Raji (cell line): ENCODE measurements around the gene EPHX1.

ENCODE experiments used
- POLR2A ChIP-seq: IDR thresholded peaks from 2 replicates; pipeline ENCODE4 v1.6.1; 2011; ENCODE audit warnings: low read depth, low read length, control low read depth; ENCODE audit not compliant: insufficient read depth

EPHX1 gene

DNA sequence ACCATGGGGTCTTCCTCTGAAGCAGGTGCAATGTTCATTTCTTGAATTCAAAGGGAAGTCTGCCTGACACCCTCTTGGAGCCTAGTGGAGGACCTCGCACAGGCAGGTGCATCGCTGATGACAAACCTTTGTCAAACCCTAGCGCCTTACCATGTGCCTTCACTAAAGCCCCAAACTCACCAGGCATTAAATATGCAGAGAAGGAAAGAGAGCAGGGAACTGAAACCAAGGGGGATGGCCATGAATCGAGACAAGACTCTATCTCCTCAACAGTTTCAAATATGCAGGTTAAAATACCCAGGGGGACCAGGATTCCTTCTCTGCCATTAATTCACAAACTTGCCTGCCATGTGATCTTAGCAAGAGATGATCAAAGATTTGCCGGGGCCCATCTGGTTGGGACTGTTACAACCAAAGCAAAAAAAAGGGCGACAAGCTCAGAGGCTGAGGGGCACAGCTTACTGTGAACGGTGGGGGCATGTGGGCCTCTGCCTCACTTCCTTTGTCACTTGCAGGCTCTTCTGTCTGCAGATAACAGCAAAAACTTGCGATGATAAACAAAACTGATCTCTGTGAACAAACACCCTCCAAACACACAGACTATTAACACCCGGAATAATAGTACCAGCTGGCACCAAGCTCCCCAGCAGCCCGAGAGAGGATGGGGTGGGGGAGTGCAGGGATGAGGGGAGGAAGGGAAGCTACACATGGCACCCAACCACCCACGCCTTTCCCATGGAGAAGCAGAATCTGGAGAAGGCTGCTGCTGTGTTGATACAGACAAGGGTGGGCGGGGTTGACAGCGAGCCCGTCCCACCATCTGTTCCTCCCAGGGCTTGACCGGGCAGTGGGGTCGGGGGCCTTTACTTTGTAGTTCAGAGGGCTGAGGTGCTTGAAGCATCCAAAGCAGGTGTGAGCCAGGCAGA is 38.4 kb downstream of the EPHX1 start:
- no peak for TF ChIP-seq POLR2A

DNA sequence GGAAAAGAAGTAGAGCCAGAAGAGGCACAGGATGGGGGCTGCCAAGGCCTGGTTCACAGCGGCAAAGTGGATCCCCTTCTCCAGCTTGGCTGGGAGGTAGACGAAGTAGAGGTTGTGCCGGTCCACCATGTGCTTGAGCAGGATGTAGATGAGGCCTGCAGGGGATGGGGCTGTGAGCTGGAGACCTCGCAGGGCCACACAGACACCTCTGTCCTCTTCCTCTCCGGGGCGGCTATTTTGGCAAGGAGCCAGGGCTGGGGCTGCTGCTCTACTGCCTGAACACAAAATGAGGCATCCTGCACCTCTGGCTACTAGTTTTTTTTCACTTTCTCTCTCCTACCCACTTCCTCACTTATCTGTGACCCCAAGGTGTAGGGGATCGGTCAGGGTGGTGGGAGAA is 40.0 kb downstream of the EPHX1 start:
- TF ChIP-seq POLR2A, result no peak

DNA sequence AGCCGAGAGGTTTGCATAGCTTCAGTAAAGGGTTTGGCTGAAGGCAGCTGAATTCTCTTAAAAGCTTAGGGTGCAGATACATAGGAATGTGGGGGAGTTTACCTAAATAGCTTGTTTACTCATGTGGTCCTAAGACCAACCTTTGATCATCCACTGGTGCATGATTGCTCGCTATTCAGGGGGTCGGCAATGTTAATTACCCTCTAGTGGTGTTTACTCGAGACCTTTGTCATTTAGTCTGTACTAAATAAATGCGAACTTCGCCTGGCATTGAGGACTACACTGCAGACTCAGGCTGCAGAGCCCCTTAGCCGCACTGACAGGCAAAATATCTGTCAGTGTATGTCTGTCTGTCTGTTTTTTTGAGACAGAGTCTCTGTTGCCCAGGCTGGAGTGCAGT is 40.4 kb downstream of the EPHX1 start:
- no peak for TF ChIP-seq POLR2A

DNA sequence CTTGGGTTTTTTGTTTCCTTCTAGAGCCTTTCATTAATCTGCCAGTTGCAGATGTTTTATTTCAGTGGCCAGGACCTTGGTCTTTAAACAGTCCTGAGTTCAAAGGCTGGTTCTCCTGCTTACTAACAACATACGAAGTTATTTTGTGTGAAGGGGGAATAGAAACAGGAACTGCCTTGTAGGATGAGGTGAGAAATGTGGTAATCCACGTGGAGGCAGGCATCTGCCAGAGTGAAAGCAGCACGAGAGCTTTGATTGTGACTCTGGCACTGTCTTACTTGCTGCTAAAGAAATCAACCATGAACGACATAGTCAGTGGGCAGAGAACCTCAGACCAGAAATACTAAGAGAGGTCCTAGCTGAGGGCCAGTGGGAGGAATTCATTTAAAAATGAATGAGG is 41.9 kb downstream of the EPHX1 start:
- no peak for TF ChIP-seq POLR2A

GRCh38 chr1:225852413-225853124 is 42.6 kb downstream of the EPHX1 start:
- no peak for TF ChIP-seq POLR2A

GRCh38 chr1:225853441-225853840 is 43.5 kb downstream of the EPHX1 start:
- no peak for TF ChIP-seq POLR2A

DNA sequence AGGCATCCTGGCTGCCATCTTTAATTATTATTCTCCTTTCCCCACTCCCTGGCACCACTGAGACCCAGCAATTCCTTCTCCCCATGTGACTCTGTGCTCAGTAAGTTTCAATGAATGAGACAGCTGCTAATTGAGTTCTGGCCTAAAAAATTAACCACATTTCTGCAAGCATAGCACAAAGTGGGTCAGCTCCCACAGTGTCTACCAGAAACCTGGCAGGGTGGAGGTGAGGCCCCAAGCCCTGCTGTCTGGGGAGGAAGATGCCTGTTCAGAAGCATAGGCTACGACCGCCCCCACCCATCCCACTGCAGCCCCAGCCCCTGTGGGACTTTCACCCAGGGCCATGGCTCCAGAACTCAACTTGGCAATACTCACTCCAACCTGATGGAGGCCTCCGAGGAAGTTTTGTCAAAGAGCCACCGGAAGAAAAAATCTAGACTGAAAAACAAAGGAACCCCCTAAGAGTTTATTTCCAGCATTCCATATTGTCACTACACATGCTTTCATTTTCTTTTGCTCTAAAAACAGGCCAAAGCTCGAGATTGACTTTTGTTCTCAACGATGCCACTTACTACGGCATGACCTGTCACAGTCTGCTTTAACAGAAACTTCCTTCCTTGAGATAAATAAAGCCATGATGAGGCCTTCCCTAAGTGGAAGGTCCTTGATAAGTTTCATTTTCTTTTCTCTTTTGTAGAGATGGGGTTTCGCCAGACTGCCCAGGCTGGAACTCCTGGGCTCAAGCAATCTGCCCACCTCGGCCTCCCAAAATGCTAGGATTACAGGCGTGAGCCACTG is 45.8 kb downstream of the EPHX1 start:
- no peak for TF ChIP-seq POLR2A

DNA sequence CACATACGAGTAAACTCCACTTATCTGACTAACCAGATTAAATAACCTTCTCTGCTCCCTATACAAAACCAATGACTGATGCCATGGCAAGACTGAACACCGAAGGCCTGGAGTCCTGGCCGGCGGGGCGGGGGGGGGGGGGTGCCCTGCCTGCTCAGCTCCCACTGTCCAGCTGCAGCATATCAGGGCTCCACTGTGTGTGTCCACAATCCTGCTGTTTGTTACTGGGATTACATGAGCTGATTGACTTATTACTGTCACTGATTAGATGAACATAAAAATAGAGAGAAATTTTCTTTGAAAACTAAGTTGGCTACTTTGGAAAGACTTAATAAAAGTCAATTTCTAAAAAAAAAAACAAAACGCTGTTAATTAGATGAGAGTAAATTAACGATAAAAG is 47.3 kb downstream of the EPHX1 start:
- no peak for TF ChIP-seq POLR2A

GRCh38 chr1:225859151-225859550 is 49.2 kb downstream of the EPHX1 start:
- TF ChIP-seq POLR2A, result no peak

DNA sequence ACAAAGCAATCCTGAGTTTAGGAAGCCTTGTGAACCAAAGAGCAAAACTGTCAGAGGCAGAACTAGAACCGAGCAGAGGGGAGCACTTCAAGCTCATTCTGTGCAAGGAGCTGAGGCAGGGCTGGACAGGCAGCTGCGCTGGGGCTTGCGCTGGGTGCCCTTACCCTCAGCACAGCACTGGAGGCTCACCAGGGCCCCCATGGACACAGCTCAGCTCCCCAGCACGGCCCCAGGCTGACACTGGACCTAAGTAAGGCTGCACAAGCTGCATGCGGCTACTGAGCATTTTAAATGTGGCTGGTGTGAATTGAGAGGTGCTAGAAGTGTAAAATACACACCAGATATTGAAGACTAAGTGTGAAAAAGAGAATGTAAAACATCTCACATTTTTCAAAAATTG is 50.2 kb downstream of the EPHX1 start:
- no peak for TF ChIP-seq POLR2A

GRCh38 chr1:225860876-225861441 is 51.0 kb downstream of the EPHX1 start:
- TF ChIP-seq POLR2A, result no peak

- TF ChIP-seq POLR2A, result no peak
Observed at GRCh38 chr1:225861834-225862580, 52.1 kb downstream of the EPHX1 start.

- TF ChIP-seq POLR2A, result no peak
Observed at GRCh38 chr1:225862581-225862950, 52.6 kb downstream of the EPHX1 start.

DNA sequence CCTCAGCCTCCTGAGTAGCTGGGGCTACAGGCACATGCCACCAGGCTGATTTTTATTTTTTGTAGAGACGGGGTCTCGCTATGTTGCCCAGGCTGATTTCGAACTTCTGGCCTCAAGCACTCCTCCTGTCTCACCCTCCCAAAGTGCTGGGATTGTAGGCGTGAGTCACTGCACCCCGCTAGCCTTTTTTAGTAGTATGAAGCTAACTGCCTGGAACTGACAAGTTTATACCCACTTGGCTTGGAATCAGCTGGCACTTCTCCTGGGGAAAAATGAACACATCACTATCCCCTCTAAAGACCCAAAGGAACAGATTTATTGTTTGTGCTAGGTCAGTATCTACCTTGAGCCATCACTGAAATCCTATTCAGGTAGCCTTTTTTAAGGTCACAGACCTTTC is 53.2 kb downstream of the EPHX1 start:
- TF ChIP-seq POLR2A, result no peak
